ENCODE measurements around the gene RBL2.

DNA sequence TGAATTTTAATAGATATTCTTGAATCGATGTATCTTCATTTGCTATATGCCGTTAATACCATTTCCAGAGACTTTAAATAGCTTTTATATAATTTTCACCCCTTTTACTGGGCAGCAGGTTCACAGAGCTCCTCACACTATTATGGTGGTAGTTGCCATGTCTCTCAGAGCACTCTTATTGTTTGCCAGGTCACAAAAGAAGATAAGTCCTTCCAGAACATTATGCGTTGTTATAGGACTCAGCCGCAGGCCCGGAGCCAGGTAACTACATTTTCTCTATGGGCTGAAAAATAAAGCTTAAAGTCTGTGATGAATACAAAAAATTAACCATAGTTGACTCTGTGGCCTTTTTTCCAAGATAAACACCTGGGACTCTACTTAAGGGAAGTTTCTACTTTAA lies 44.7 kb downstream of the RBL2 start:
- no peak for TF ChIP-seq CTCF (IDR thresholded peaks at IDR 0.05)
- no peak for TF ChIP-seq POLR2AphosphoS5 (IDR thresholded peaks at IDR 0.05; ENCODE audit: insufficient read depth in 1 of 2, low read depth in 1 of 2)
